GM19238 (cell line): ENCODE results near the gene CTRB1.
"Not testable (repeated sequence)": the region's sequence is repeated elsewhere in the genome, so short reads cannot be mapped to it uniquely, and the experiment has no call there.

Experiments used
- DNase-seq: peaks from one replicate; pipeline ENCODE4 v3.0.0; 2011; ENCODE audit warnings: low spot score; ENCODE audit not compliant: insufficient read length

Gene CTRB1

GRCh38 chr16:75267631-75268264 is 49.0 kb downstream of the CTRB1 start:
- DNase-seq: peak; percentile 3

DNA sequence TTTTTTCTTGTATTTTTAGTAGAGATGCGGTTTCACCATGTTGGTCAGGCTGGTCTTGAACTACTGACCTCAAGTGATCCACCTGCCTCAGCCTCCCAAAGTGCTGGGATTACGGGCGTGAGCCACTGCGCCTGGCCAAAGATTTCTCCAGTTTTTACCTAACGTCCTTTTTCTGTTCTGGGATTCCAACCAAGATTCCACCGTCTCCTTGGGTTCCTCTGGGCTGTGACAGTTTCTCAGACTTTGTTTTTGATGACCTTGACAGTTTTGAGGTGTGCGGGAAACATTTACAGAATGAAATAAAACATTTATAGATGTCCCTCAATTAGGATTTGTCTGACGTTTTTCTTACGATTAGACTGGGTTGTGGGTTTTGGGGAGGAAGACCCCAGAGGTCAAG is 50.6 kb downstream of the CTRB1 start:
- not testable (repeated sequence) for DNase-seq

GRCh38 chr16:75271441-75272096 is 52.8 kb downstream of the CTRB1 start:
- DNase-seq: no peak

- DNase-seq: no peak
These were observed 53.3 kb downstream of the CTRB1 start for GRCh38 chr16:75272097-75272551.

DNA sequence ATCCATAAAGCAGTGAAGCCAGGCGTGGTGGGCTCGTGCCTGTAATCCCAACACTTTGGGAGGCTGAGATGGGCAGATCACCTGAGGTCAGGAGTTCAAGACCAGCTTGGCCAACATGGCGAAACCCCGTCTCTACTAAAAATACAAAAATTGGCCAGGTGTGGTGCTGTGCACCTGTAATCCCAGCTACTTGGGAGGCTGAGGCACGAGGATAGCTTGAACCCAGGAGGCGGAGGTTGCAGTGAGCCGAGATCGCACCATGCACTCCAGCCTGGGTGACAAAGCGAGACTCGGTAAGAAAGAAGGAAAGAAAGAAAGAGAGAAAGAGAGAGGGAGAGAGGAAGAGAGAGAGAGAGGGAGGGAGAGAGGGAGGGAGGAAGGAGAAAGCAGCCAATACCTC is 53.8 kb downstream of the CTRB1 start:
- not testable (repeated sequence) for DNase-seq

DNA sequence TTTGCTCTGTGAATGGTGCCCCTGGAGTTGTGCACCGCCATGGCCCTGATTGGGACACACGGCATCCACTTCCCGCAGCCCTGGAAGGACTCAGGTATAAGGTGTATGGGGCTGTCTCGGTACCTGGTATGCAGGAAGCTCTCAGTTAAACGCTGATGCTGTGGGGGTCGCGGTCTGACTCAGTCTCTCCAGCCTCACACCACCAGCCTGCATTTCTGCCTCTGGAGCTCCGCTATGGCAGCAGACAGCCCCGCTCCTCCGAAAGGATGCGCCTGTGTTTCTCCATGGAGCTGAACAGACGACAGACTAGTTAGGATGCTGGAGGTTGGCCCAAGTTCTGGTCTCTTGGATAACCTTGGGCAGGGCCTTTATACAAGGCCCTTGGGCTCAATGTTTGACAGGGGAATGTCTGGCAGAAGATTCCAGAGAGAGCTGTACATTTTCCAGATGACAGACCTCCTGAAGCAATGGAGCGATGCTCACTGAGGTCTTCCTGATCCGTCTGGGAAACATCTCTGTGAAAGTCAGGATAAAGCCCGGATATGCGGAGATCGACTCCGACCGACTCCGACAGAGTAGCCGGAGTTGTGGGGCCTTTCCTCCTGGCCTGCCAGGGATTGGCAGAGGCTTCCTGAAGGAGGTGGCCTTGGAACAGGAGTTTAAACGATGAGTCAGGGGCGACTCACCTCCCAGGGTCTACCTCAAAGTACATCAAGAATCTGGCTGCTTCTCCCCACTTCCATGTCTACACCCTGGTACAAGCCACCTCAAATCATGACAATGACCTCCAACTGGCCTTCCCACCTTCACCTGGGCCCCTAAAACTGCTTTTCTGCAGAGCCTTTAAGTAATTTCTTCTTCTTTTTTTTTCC is 54.5 kb downstream of the CTRB1 start:
- DNase-seq: no peak
